Measurements from ENCODE around the gene RPS15A.
"Not testable (repeated sequence)": the region's sequence is repeated elsewhere in the genome, so short reads cannot be mapped to it uniquely, and the experiment has no call there.

DNA sequence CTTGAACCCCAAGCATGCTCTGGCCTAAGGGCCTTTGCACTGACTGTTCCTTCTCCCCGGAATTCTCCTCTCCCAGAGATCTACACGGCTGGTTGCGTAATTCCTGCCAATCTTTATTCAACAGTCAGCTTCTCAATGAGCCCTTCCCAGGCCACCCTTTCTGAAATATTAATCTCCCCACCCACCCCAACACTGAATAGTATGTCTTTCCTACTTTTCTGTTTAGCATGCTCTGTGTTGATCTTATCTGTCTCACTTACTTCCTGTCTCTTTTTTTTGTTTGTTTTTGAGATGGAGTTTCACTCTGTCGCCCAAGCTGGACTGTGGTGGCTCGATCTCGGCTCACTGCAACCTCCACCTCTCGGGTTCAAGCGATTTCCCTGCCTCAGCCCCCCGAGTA is 33.5 kb downstream of the RPS15A start:
- TF ChIP-seq, protein P1, sequence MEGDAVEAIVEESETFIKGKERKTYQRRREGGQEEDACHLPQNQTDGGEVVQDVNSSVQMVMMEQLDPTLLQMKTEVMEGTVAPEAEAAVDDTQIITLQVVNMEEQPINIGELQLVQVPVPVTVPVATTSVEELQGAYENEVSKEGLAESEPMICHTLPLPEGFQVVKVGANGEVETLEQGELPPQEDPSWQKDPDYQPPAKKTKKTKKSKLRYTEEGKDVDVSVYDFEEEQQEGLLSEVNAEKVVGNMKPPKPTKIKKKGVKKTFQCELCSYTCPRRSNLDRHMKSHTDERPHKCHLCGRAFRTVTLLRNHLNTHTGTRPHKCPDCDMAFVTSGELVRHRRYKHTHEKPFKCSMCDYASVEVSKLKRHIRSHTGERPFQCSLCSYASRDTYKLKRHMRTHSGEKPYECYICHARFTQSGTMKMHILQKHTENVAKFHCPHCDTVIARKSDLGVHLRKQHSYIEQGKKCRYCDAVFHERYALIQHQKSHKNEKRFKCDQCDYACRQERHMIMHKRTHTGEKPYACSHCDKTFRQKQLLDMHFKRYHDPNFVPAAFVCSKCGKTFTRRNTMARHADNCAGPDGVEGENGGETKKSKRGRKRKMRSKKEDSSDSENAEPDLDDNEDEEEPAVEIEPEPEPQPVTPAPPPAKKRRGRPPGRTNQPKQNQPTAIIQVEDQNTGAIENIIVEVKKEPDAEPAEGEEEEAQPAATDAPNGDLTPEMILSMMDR (IDR thresholded peaks at IDR 0.05 in 8 of 11, conservative IDR thresholded peaks at IDR 0.05 in 3 of 11) = not testable (repeated sequence)
- not testable (repeated sequence) for TF ChIP-seq POLR2A (IDR thresholded peaks at IDR 0.05)
